GM23248 (cell line): ENCODE results near the gene OPCML. TPM values are rescaled to one million over a fixed set of nuclear protein-coding genes. Genes with fewer than 3 reads are reported as not detected.

Experiments used
- DNase-seq: peaks from one replicate; pipeline ENCODE4 v3.0.0-alpha.2; 2015
- H2AFZ ChIP-seq: fragments of 200-600 bp; sonication (generic); 2 replicates; pipeline ENCODE4 v1.6.1; 2016; ENCODE audit warnings: antibody characterized with exemption
- H3F3A ChIP-seq: fragments of 200-600 bp; sonication (generic); 2 replicates; pipeline ENCODE4 v1.6.1; 2016; ENCODE audit warnings: mild to moderate bottlenecking, antibody characterized with exemption, mixed run types; ENCODE audit not compliant: insufficient read depth
- H3K27ac ChIP-seq: fragments of 200-600 bp; sonication (generic); 2 replicates; pipeline ENCODE4 v1.5.1; 2016; ENCODE audit warnings: mild to moderate bottlenecking
- H3K27me3 ChIP-seq: fragments of 200-600 bp; sonication (generic); replicated peaks from 2 replicates; pipeline ENCODE4 v1.6.1; 2016; ENCODE audit warnings: mild to moderate bottlenecking; ENCODE audit not compliant: insufficient read depth
- H3K36me3 ChIP-seq: fragments of 200-600 bp; sonication (generic); 2 replicates; pipeline ENCODE4 v1.6.1; 2016; ENCODE audit warnings: low read depth, mild to moderate bottlenecking
- H3K4me1 ChIP-seq: fragments of 200-600 bp; sonication (generic); 2 replicates; pipeline ENCODE4 v1.6.1; 2016; ENCODE audit warnings: mild to moderate bottlenecking; ENCODE audit not compliant: insufficient read depth
- H3K4me2 ChIP-seq: fragments of 200-600 bp; sonication (generic); one replicate; pipeline ENCODE4 v1.6.1; 2016; ENCODE audit warnings: mild to moderate bottlenecking; ENCODE audit not compliant: unreplicated experiment
- H3K4me3 ChIP-seq: fragments of 200-600 bp; sonication (generic); 2 replicates; pipeline ENCODE4 v1.5.1; 2016; ENCODE audit warnings: mild to moderate bottlenecking
- H3K79me2 ChIP-seq: fragments of 200-600 bp; sonication (generic); 2 replicates; pipeline ENCODE4 v1.6.1; 2016; ENCODE audit warnings: mild to moderate bottlenecking; ENCODE audit not compliant: insufficient read depth
- H3K9ac ChIP-seq: fragments of 200-600 bp; sonication (generic); 2 replicates; pipeline ENCODE4 v1.6.1; 2016; ENCODE audit warnings: mild to moderate bottlenecking
- H3K9me2 ChIP-seq: fragments of 200-600 bp; sonication (generic); 2 replicates; pipeline ENCODE4 v1.6.1; 2016; ENCODE audit warnings: mixed run types, mild to moderate bottlenecking, moderate library complexity; ENCODE audit not compliant: insufficient read depth
- H3K9me3 ChIP-seq: fragments of 200-600 bp; sonication (generic); one replicate; pipeline ENCODE4 v1.6.1; 2017; ENCODE audit warnings: low read depth
- H4K20me1 ChIP-seq: fragments of 200-600 bp; sonication (generic); 2 replicates; pipeline ENCODE4 v1.6.0; 2016; ENCODE audit not compliant: insufficient read depth
- EZH2 ChIP-seq: fragments of 200-600 bp; sonication (generic); IDR thresholded peaks from 2 replicates; pipeline ENCODE4 v1.6.1; 2018; ENCODE audit warnings: antibody characterized with exemption, mild to moderate bottlenecking; ENCODE audit not compliant: insufficient read depth, poor library complexity, severe bottlenecking
- EZH2phosphoT487 ChIP-seq: fragments of 200-600 bp; sonication (generic); IDR thresholded peaks from 2 replicates; pipeline ENCODE4 v1.6.1; 2018; ENCODE audit warnings: antibody characterized with exemption, moderate library complexity, mild to moderate bottlenecking, low read depth; ENCODE audit not compliant: insufficient read depth
- WGBS, 2 experiments: methylation state at CpG; one replicate each; pipeline ENCODE4 v1.1.6; 2015 to 2017; ENCODE audit warnings: low lambda C conversion rate in 2 of 2, low coverage in 1 of 2; ENCODE audit errors: missing lambda C conversion rate in 2 of 2; 5-methylcytosine and 5-hydroxymethylcytosine counted together
- in situ Hi-C: fragments of 300-500 bp; cut with MboI; formaldehyde crosslinking; loops from 2 replicates; pipeline ENCODE4 v1.15.0; 2020
- polyA plus RNA-seq: library from polyadenylated mRNA; unstranded; fragments of >200 nt; fragmentation: Nextera tagmentation; extraction: Ambion mirVana; gene quantifications from 2 replicates; pipeline ENCODE4 v1.2.1, GENCODE V29; 2016
- total RNA-seq: library from RNA; depleted of rRNA; stranded (reverse); fragments of >200 nt; shearing (Covaris generic); gene quantifications from 2 replicates; pipeline ENCODE4 v1.2.3, GENCODE V29; 2014

OPCML gene
- total and polyA plus RNA-seq, 2 experiments from 2014 or later = 0.69 to 1.6 TPM

DNA sequence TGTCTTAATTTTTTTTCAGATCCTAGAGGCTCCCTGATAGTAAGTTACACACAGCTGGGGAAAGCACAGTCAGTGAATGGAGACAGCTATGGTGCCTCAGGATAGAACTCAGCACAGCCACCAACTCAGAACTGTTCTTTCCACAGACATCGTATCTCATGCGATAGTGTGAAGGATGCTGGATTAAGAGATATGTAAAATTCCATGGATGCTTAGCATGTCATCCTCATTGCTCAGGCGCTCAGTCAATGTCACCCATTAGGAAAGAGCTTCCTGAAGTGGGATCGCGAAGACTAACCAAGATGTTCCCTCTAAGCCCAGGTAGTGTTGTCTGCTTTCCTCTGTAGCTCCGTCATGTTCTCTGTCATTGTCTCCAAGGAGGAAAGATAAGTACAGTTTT, 1000.4 kb downstream of the OPCML start:
- no peaks in the 10 kb centered on the region for H3K36me3 ChIP-seq
- no peak overlapping the region for H3K4me2 ChIP-seq
- in situ Hi-C loops = no loop called here
- H3K27ac ChIP-seq = no peak overlapping the region
- no peak overlapping the region for H2AFZ ChIP-seq
- no peak overlapping the region for H3K9ac ChIP-seq
- H3F3A ChIP-seq = no peaks in the 10 kb centered on the region
- H3K79me2 ChIP-seq = no peaks in the 10 kb centered on the region
- WGBS, 2 experiments = 68 to 69% methylated on average over 6 of the region's 6 CpGs
- TF ChIP-seq EZH2phosphoT487 (no peak), EZH2 (no peak)
- DNase-seq = no peak
- no peaks in the 10 kb centered on the region; the same call in 1 of the 2 replicates for H3K27me3 ChIP-seq
- H4K20me1 ChIP-seq = no peaks in the 10 kb centered on the region
- H3K4me3 ChIP-seq = no peak overlapping the region
- H3K4me1 ChIP-seq = no peaks in the 10 kb centered on the region
- no peaks in the 10 kb centered on the region for H3K9me3 ChIP-seq
- no peaks in the 10 kb centered on the region for H3K9me2 ChIP-seq

DNA sequence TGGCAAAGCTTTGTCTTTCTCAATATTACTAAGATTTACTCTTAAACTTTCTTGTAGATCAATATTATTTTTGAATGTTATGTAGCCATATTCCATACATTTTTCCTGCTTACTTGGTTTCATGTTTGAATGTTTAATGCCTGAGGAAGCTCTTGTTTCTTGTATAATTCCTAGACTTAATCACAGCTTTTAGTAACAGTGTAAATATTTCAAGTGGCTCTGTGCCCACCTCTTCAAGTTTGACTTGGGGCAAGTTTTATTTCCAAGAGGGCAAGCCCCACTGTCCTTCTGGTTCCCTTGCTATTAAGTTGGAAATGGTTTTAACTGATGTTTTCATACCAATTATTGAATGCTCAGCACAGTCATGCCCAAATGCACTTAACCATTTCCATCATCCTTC, 1004.1 kb downstream of the OPCML start:
- H3K79me2 ChIP-seq = no peaks in the 10 kb centered on the region
- in situ Hi-C loops = no loop called here
- H4K20me1 ChIP-seq = no peaks in the 10 kb centered on the region

DNA sequence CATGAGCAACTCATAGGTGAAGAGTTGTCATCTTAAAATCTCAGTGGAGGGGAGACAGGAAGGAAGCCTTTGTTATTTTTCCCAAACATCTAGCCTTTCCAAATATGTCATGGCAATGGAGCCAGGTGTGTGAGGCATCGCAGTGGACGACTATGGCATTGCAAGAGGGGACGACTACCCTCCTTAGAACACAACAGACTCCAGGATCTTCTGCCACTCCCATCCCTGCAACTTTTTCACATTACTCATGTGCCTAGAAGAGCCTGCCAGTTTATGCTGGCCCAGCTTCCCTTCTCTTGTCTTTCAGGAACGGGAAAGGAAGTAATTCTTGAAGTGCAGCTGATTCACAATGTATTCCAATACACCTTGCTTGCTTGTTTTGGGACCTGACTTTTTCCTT, 1008.4 kb downstream of the OPCML start:
- H3K27ac ChIP-seq = no peak overlapping the region
- H3K9ac ChIP-seq = no peak overlapping the region
- peak; percentile 12 for DNase-seq
- H4K20me1 ChIP-seq = no peaks in the 10 kb centered on the region
- H3K9me3 ChIP-seq = no peaks in the 10 kb centered on the region
- H3K4me3 ChIP-seq = no peak overlapping the region
- H3K27me3 ChIP-seq = no peaks in the 10 kb centered on the region
- H3K79me2 ChIP-seq = no peaks in the 10 kb centered on the region
- no peak overlapping the region for H2AFZ ChIP-seq
- peaks cover 16% of the 10 kb centered on the region for H3K4me1 ChIP-seq
- no peak for TF ChIP-seq EZH2
- no peak for TF ChIP-seq EZH2phosphoT487
- peaks cover 8% of the 10 kb centered on the region for H3F3A ChIP-seq
- H3K36me3 ChIP-seq = no peaks in the 10 kb centered on the region
- WGBS, 2 experiments = 28 to 29% methylated on average over 4 of the region's 4 CpGs
- no peaks in the 10 kb centered on the region; the same call in 1 of the 2 replicates for H3K9me2 ChIP-seq
- in situ Hi-C loops = no loop called here
- no peak overlapping the region for H3K4me2 ChIP-seq

More for the DNA sequence above, 1004.1 kb downstream of the OPCML start:
- Histone ChIP-seq H3K9me3 (no peaks in the 10 kb centered on the region), H2AFZ (no peak overlapping the region), H3K4me2 (no peak overlapping the region), H3K27ac (no peak overlapping the region), H3K9me2 (no peaks in the 10 kb centered on the region), H3K4me1 (no peaks in the 10 kb centered on the region), H3K27me3 (no peaks in the 10 kb centered on the region; the same call in 1 of the 2 replicates), H3K36me3 (no peaks in the 10 kb centered on the region), H3K4me3 (no peak overlapping the region), H3K9ac (no peak overlapping the region), H3F3A (no peaks in the 10 kb centered on the region)
- no peak for TF ChIP-seq EZH2phosphoT487
- TF ChIP-seq EZH2 = no peak
- DNase-seq = no peak

DNA sequence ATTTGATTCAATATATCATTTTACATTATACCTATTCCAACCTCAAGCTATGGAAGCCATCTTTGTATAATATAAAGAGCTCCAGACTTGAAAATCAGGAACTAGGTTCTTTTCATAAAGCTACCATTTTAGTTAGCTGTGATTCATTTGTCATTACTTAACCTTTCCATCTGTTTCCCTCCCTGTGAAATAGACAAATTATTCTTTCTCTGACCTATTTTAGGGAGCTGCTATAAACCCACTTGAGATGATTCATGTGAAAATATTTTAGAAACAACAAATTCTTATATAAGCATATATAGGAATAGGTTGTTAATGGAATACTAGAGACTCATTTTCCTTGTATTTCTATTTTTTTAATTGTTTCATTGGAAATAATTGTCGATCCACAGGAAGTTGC, 1012.1 kb downstream of the OPCML start:
- peaks cover 19% of the 10 kb centered on the region for H3K4me1 ChIP-seq
- peaks cover 8% of the 10 kb centered on the region for H3F3A ChIP-seq
- H3K4me2 ChIP-seq = no peak overlapping the region
- H3K27me3 ChIP-seq = no peaks in the 10 kb centered on the region
- no peak overlapping the region for H3K4me3 ChIP-seq
- 75 to 90% methylated on average over 1 of the region's 1 CpG for WGBS, 2 experiments
- DNase-seq = peak; percentile 53
- H3K27ac ChIP-seq = 0 out of 2 replicates have a peak overlapping the region, but pooled peaks have one; percentile 4
- in situ Hi-C loops = no loop called here
- no peaks in the 10 kb centered on the region; the same call in 1 of the 2 replicates for H3K9me2 ChIP-seq
- no peak for TF ChIP-seq EZH2phosphoT487
- no peak for TF ChIP-seq EZH2
- H3K36me3 ChIP-seq = no peaks in the 10 kb centered on the region
- no peaks in the 10 kb centered on the region for H3K79me2 ChIP-seq
- H2AFZ ChIP-seq = no peak overlapping the region
- no peaks in the 10 kb centered on the region for H3K9me3 ChIP-seq
- H3K9ac ChIP-seq = no peak overlapping the region
- H4K20me1 ChIP-seq = no peaks in the 10 kb centered on the region

DNA sequence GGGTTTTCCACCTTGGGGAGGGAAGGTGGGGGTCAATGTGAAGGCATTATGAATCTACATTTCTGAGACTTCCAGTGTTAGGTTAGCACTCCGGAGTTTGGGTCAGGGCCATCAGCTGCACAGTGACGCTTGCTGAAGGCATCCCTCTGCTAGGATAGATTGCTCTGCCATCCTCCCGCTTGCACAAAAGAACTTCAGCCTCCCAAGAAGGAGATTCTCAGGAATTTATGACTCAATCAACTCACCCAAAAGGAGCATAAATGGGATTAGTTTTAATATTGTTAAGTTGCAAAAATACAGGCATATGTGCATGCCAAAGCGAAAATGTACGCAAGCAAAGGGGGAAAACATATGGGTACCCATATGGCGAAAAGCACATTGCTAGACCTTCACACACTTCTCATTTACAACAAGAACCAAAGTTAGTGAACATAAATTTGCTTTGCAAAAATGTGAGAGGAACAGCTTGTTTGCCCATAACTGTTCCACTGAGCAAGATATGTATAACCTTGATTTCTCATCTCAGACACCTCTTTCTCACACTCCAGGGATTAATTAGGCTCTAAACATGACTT, 1013.0 kb downstream of the OPCML start:
- no peaks in the 10 kb centered on the region for H3K36me3 ChIP-seq
- H3K9ac ChIP-seq = no peak overlapping the region
- peak overlapping the region; percentile 33 for H3K4me2 ChIP-seq
- H3K27me3 ChIP-seq = no peaks in the 10 kb centered on the region
- no peaks in the 10 kb centered on the region; the same call in 1 of the 2 replicates for H3K9me2 ChIP-seq
- H3K4me3 ChIP-seq = no peak overlapping the region
- peaks cover 8% of the 10 kb centered on the region for H3F3A ChIP-seq
- no peak overlapping the region for H2AFZ ChIP-seq
- no peaks in the 10 kb centered on the region for H3K9me3 ChIP-seq
- in situ Hi-C loops = no loop called here
- peak; percentile 74 for DNase-seq
- peaks cover 19% of the 10 kb centered on the region for H3K4me1 ChIP-seq
- no peak for TF ChIP-seq EZH2phosphoT487
- TF ChIP-seq EZH2 = no peak
- no peaks in the 10 kb centered on the region for H4K20me1 ChIP-seq
- 0 out of 2 replicates have a peak overlapping the region, but pooled peaks have one; percentile 4 for H3K27ac ChIP-seq
- WGBS, 2 experiments = 12 to 13% methylated on average over 6 of the region's 6 CpGs
- H3K79me2 ChIP-seq = no peaks in the 10 kb centered on the region
